Activated CD8-positive, alpha-beta T cell treated with anti-CD3 and anti-CD28 coated beads, Interleukin-2, amount 10 ng/mL, durations not matched to agents 7 days and 5 days (primary cell): ENCODE results near the gene TMEM192. TPM values are rescaled to one million over a fixed set of nuclear protein-coding genes. Genes with fewer than 3 reads are reported as not detected.
"Not testable (repeated sequence)": the region's sequence is repeated elsewhere in the genome, so short reads cannot be mapped to it uniquely, and the experiment has no call there.

ENCODE experiments used
- ATAC-seq: fragments of 150-1000 bp; cut with Tn5 transposase; one replicate; pipeline ENCODE4 v1.10.0; 2021; ENCODE audit warnings: moderate library complexity
- CTCF ChIA-PET: fragments of 350-600 bp; sonication (Branson Sonifier 250); formaldehyde crosslinking; loops from one replicate; lab custom pipeline; 2021; ENCODE audit warnings: antibody characterized with exemption; lab: Charles Lee
- POLR2A ChIA-PET: fragments of 350-600 bp; sonication (Branson Sonifier 250); formaldehyde crosslinking; loops from one replicate; lab custom pipeline; 2021; ENCODE audit warnings: antibody characterized with exemption; lab: Charles Lee
- DNase-seq: peaks from one replicate; pipeline ENCODE4 v3.0.0-alpha.2; 2020
- H3K27ac Mint-ChIP-seq: one replicate; pipeline ENCODE4 v1.8.0; 2021; ENCODE audit warnings: mild to moderate bottlenecking, mixed read lengths
- H3K27me3 Mint-ChIP-seq: one replicate; pipeline ENCODE4 v1.8.0; 2021; ENCODE audit warnings: low read depth, mixed read lengths
- H3K36me3 Mint-ChIP-seq: one replicate; pipeline ENCODE4 v1.8.0; 2021; ENCODE audit warnings: low read depth, mixed read lengths
- H3K4me1 Mint-ChIP-seq: one replicate; pipeline ENCODE4 v1.8.0; 2021; ENCODE audit warnings: low read depth, mixed read lengths
- H3K4me3 Mint-ChIP-seq: one replicate; pipeline ENCODE4 v1.8.0; 2021; ENCODE audit warnings: mild to moderate bottlenecking, mixed read lengths
- H3K9me3 Mint-ChIP-seq: one replicate; pipeline ENCODE4 v1.8.0; 2022; ENCODE audit warnings: mixed read lengths; ENCODE audit not compliant: insufficient read depth
- total RNA-seq, 2 experiments: library from RNA; stranded (reverse); gene quantifications; one replicate each; pipeline ENCODE4 v1.2.3, GENCODE V29; 2021

Gene TMEM192
- total RNA-seq, 2 experiments from 2014 or later = 6.7 to 8.4 TPM

GRCh38 chr4:165094873-165095272 lies 17.8 kb downstream of the TMEM192 start:
- H3K27me3 Mint-ChIP-seq = no peaks in the 10 kb centered on the region
- H3K27ac Mint-ChIP-seq = no peak overlapping the region
- no peaks in the 10 kb centered on the region for H3K4me1 Mint-ChIP-seq
- no peak overlapping the region for H3K4me3 Mint-ChIP-seq
- no peak for DNase-seq
- ChIA-PET CTCF (no interaction called here), POLR2A (no interaction called here)
- no peaks in the 10 kb centered on the region for H3K9me3 Mint-ChIP-seq
- no peaks in the 10 kb centered on the region for H3K36me3 Mint-ChIP-seq
- no peak for ATAC-seq

- ATAC-seq, H3K9me3 Mint-ChIP-seq, H3K27me3 Mint-ChIP-seq, H3K4me1 Mint-ChIP-seq, POLR2A ChIA-PET, H3K36me3 Mint-ChIP-seq, H3K27ac Mint-ChIP-seq, DNase-seq, H3K4me3 Mint-ChIP-seq: not testable (repeated sequence)
- CTCF ChIA-PET = interaction anchor here (1.8 kb wide), 1 partner anchor 21 kb away, joined by 7 read pairs; the partner anchor contains the start of gene TMEM192
Measured at GRCh38 chr4:165092187-165092586, 20.5 kb downstream of the TMEM192 start.

- DNase-seq (no peak), ATAC-seq (no peak)
- CTCF ChIA-PET = interaction anchor here (0.6 kb wide), 1 partner anchor 320 kb away, joined by 3 read pairs; no protein-coding TSS in a partner anchor
- POLR2A ChIA-PET = no interaction called here
- H3K4me1 Mint-ChIP-seq = no peaks in the 10 kb centered on the region
- H3K4me3 Mint-ChIP-seq = no peak overlapping the region
- peaks cover 7% of the 10 kb centered on the region for H3K36me3 Mint-ChIP-seq
- H3K27me3 Mint-ChIP-seq = no peaks in the 10 kb centered on the region
- no peaks in the 10 kb centered on the region for H3K9me3 Mint-ChIP-seq
- H3K27ac Mint-ChIP-seq = no peak overlapping the region
Measured at GRCh38 chr4:165088366-165088765, 24.3 kb downstream of the TMEM192 start.

GRCh38 chr4:165085946-165086345 lies 26.7 kb downstream of the TMEM192 start:
- Mint-ChIP-seq H3K36me3 (peaks cover 7% of the 10 kb centered on the region), H3K27me3 (no peaks in the 10 kb centered on the region), H3K4me1 (no peaks in the 10 kb centered on the region), H3K4me3 (no peak overlapping the region), H3K9me3 (no peaks in the 10 kb centered on the region), H3K27ac (no peak overlapping the region)
- CTCF ChIA-PET = no interaction called here
- ATAC-seq = no peak
- no peak for DNase-seq
- POLR2A ChIA-PET = no interaction called here

- H3K36me3 Mint-ChIP-seq, ATAC-seq, H3K4me1 Mint-ChIP-seq, H3K4me3 Mint-ChIP-seq, H3K9me3 Mint-ChIP-seq, H3K27ac Mint-ChIP-seq, DNase-seq, H3K27me3 Mint-ChIP-seq, CTCF ChIA-PET, POLR2A ChIA-PET: not testable (repeated sequence)
Measured at GRCh38 chr4:165084787-165085186, 27.9 kb downstream of the TMEM192 start.

GRCh38 chr4:165079476-165079875 lies 33.2 kb downstream of the TMEM192 start:
- H3K4me3 Mint-ChIP-seq = no peak overlapping the region
- ATAC-seq (no peak), DNase-seq (no peak)
- no peak overlapping the region for H3K27ac Mint-ChIP-seq
- no peaks in the 10 kb centered on the region for H3K27me3 Mint-ChIP-seq
- ChIA-PET POLR2A (no interaction called here), CTCF (no interaction called here)
- no peaks in the 10 kb centered on the region for H3K9me3 Mint-ChIP-seq
- peaks cover 10% of the 10 kb centered on the region for H3K36me3 Mint-ChIP-seq
- peaks cover 2% of the 10 kb centered on the region for H3K4me1 Mint-ChIP-seq

GRCh38 chr4:165077034-165077578 lies 35.6 kb downstream of the TMEM192 start:
- CTCF ChIA-PET = no interaction called here
- ATAC-seq (no peak), DNase-seq (no peak)
- H3K27me3 Mint-ChIP-seq = no peaks in the 10 kb centered on the region
- H3K4me3 Mint-ChIP-seq = no peak overlapping the region
- POLR2A ChIA-PET = no interaction called here
- H3K9me3 Mint-ChIP-seq = no peaks in the 10 kb centered on the region
- H3K4me1 Mint-ChIP-seq = peaks cover 2% of the 10 kb centered on the region
- no peak overlapping the region for H3K27ac Mint-ChIP-seq
- peaks cover 10% of the 10 kb centered on the region for H3K36me3 Mint-ChIP-seq

GRCh38 chr4:165073346-165073745 lies 39.3 kb downstream of the TMEM192 start:
- POLR2A ChIA-PET, CTCF ChIA-PET, H3K9me3 Mint-ChIP-seq: not testable (repeated sequence)

GRCh38 chr4:165070560-165070959 lies 42.1 kb downstream of the TMEM192 start:
- Mint-ChIP-seq H3K4me3 (no peak overlapping the region), H3K27me3 (no peaks in the 10 kb centered on the region), H3K4me1 (no peaks in the 10 kb centered on the region), H3K9me3 (no peaks in the 10 kb centered on the region), H3K27ac (no peak overlapping the region), H3K36me3 (no peaks in the 10 kb centered on the region)
- ATAC-seq (no peak), DNase-seq (no peak)
- ChIA-PET CTCF (no interaction called here), POLR2A (interaction anchor here (0.6 kb wide), 1 partner anchor 188 kb away, joined by 4 read pairs; no protein-coding TSS in a partner anchor)

More at GRCh38 chr4:165073346-165073745, 39.3 kb downstream of the TMEM192 start:
- H3K27ac Mint-ChIP-seq, DNase-seq, H3K27me3 Mint-ChIP-seq, H3K4me1 Mint-ChIP-seq, H3K36me3 Mint-ChIP-seq, H3K4me3 Mint-ChIP-seq, ATAC-seq: not testable (repeated sequence)

GRCh38 chr4:165060938-165061337 lies 51.7 kb downstream of the TMEM192 start:
- no peaks in the 10 kb centered on the region for H3K4me1 Mint-ChIP-seq
- no peaks in the 10 kb centered on the region for H3K27me3 Mint-ChIP-seq
- POLR2A ChIA-PET = no interaction called here
- CTCF ChIA-PET = interaction anchor here (0.7 kb wide), 1 partner anchor 15 kb away, joined by 3 read pairs; no protein-coding TSS in a partner anchor
- ATAC-seq = no peak
- no peak for DNase-seq
- no peak overlapping the region for H3K27ac Mint-ChIP-seq
- H3K9me3 Mint-ChIP-seq = no peaks in the 10 kb centered on the region
- no peak overlapping the region for H3K4me3 Mint-ChIP-seq
- no peaks in the 10 kb centered on the region for H3K36me3 Mint-ChIP-seq

GRCh38 chr4:165059386-165059785 lies 53.3 kb downstream of the TMEM192 start:
- H3K27ac Mint-ChIP-seq = no peak overlapping the region
- H3K9me3 Mint-ChIP-seq = no peaks in the 10 kb centered on the region
- no peak for ATAC-seq
- DNase-seq = no peak
- no peak overlapping the region for H3K4me3 Mint-ChIP-seq
- H3K4me1 Mint-ChIP-seq = no peaks in the 10 kb centered on the region
- POLR2A ChIA-PET = no interaction called here
- no peaks in the 10 kb centered on the region for H3K27me3 Mint-ChIP-seq
- H3K36me3 Mint-ChIP-seq = no peaks in the 10 kb centered on the region
- CTCF ChIA-PET = no interaction called here

GRCh38 chr4:165058666-165059065 lies 54.0 kb downstream of the TMEM192 start:
- Mint-ChIP-seq H3K9me3 (no peaks in the 10 kb centered on the region), H3K27ac (no peak overlapping the region), H3K4me1 (no peaks in the 10 kb centered on the region), H3K36me3 (no peaks in the 10 kb centered on the region), H3K27me3 (no peaks in the 10 kb centered on the region), H3K4me3 (no peak overlapping the region)
- CTCF ChIA-PET = no interaction called here
- ATAC-seq (no peak), DNase-seq (no peak)
- POLR2A ChIA-PET = no interaction called here

- Mint-ChIP-seq H3K4me1 (no peaks in the 10 kb centered on the region), H3K9me3 (no peaks in the 10 kb centered on the region), H3K36me3 (no peaks in the 10 kb centered on the region), H3K27me3 (no peaks in the 10 kb centered on the region), H3K27ac (no peak overlapping the region), H3K4me3 (no peak overlapping the region)
- DNase-seq (no peak), ATAC-seq (no peak)
- ChIA-PET CTCF (no interaction called here), POLR2A (no interaction called here)
Measured at GRCh38 chr4:165055601-165056000, 57.1 kb downstream of the TMEM192 start.
